ENCODE measurements around the gene SAA4.
A peak's percentile ranks its signal among the peaks of the same experiment; 100 is the strongest.
"Not testable (repeated sequence)": the region's sequence is repeated elsewhere in the genome, so short reads cannot be mapped to it uniquely, and the experiment has no call there.

The SAA4 gene

DNA sequence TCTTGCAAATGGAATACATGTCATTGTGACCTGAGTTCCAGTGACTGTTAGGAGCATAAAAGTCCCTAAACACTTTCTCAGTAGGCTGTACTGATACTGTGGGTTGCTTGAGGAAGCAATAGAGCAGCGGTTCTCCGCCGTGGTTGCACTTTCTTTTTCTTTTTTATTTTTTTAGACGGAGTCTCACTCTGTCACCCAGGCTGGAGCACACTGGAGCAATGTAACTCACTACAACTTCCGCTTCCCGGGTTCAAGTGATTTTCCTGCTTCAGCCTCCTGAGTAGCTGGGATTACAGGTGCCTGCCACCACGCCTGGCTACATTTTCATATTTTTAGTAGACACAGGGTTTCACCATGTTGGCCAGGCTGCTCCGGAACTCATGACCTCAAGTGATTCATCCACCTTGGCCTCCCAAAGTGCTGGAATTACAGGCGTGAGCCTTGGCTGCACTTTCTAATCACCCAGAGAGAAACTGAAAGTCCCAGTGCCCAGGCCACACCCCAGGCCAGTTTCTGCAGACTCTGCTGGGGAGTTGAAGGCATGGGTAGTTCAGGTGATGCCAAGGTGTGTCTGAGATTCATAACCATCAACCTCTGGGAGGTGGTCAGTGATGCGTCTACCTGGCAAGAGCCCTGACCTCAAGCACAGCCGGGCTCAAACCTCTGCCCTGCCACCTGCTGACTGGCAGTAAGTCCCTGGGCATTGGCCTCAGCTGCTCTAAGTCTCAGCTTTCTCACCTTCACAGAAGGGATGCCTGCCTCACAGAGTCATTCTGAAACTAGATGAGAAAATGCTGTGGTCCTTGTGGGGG is 10.0 kb upstream of the SAA4 start:
- peak; percentile 69 for DNase-seq

DNA sequence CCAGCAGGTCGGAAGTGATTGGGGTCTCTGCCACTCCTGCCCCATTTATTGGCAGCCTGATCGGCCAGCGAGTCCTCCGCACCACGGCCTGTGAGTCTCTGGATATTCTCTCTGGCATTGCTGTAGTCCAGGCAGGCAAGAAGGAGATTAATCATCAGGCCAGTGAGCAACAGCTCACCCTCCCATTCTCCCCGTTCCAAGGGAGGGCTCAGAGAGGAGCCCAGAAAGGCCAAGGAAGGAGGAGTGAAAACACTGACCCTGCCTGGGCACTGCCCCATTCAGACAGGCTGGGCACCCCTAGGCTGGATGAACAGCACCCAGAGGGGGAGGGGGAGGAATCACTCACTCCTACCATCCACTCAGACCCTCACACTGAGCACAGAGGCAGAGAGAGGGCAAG is 8.8 kb upstream of the SAA4 start:
- DNase-seq: no peak

DNA sequence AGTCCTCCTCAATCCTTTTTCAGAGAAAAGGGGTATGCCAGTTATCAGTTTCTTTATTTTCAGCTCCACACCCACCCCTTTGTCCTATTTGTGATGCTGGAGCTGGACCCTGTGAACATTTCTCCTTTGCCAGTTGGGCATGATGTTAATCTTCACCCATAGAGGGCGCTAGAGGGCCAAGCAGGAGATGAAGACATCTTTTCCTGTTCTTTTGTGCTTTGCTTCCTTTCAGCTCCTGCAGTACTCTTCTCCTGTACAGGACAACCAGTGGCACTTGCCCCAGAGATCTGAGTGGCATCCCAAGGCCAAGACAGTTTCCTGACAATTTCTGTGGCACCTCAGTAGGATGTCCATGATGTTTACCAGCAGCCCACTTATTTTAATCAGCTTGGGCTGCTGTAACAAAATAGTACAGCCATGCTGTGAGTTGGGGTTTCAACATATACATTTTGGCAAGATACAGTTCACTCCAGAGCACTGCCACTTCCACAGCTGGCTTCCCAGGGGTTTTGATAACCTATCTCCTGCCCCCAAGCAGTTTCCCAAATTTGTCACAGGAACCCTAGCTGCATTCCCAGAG is 7.3 kb upstream of the SAA4 start:
- DNase-seq: peak; percentile 71

DNA sequence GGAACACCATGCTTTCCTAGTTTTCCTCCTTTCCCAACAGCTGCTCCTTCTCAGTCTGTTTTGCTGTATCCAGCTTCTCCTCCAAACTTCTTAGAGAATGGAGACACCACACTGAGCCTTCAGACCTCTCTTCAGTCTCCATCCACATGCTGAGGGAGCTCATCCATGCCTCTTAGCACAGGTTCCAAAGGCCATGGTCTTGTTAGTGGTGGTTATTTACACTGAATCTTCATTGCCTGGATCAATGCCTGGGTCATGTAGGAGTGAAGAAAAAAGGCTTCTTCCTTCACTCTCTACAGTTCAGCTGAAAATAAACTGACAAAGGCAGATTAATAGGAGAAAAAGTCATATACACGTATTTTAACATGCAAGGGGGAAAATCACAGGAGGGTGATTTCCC is 3.1 kb upstream of the SAA4 start:
- DNase-seq: no peak

DNA sequence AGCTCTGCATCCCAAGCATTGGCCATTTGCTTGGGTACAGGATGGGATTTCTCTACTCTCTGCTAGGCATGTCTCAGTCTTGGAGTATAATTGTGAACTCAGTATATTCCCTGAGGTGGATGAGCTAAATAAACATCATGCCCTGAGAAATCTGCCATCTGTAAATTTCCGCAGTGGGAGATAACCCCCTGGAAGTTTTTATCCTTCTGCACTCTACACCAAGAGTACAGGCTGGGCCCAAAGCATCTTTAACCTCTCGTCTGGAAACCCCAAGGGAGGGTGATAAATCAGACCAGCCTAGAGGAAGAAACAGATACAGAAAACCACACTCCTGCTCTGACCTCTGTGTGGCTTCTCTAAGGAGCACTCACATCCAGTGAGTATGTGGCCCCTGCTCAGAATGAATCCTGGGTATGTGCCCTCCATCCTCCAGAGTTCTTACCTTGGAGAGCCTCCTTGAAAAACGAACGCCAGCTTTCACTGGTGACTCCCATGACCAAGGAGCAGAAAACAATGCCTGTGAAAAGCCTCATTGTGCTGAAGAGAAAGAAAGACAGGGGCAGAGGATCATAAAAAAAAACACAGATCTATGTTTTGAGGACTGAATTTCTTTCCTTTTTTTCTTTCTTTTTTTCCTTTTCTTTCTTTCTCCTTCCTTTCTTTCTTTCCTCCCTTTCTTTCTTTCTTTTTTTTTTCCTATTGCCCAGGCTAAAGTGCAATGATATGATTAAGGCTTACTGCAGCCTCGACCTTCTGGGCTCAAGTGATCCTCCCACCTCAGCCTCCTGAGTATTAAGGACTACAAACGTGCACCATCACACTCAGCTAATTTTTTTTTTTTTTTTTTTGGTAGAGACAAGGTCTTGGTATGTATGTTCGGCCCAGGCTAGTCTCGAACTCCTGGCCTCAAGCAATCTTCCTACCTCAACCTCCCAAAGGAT is 938 bp downstream of the SAA4 start:
- no peak for DNase-seq

DNA sequence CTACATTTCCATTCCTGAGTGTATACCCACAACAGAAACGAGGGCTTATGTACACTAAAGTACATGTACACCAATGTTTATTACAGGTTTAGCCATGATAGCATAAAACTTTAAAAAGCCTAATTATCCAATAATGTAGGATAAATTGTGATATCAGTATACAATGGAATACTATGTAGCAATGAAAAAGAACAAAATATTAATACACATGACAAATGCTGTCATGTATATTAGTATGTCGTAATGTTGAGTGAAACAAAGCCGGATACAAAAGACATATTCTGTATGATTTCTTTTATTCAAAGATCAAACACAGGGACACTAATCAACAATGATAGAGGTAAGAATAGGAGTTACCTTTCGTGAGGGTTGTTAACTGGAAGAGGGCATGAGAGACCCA is 2.7 kb downstream of the SAA4 start:
- no peak for DNase-seq

DNA sequence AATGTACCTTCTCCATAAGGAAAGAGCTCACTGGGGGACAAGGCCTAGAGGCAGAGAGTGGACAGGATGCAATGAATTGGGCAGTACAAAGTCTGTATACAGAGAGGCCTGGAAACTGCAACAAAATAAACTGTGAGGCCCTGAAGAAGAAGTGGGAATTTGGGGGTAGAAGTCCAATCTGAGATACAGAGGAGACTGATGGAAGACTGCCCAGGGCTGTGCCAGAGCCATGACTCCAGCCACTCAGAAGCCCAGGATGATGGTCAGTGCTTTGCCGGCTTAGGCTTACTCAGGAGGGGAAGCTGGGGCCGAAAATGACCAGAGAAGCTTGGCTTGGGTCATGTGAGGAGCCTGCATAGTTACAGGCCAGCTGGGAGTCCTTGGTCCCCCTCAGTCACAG is 5.7 kb downstream of the SAA4 start:
- no peak for DNase-seq

DNA sequence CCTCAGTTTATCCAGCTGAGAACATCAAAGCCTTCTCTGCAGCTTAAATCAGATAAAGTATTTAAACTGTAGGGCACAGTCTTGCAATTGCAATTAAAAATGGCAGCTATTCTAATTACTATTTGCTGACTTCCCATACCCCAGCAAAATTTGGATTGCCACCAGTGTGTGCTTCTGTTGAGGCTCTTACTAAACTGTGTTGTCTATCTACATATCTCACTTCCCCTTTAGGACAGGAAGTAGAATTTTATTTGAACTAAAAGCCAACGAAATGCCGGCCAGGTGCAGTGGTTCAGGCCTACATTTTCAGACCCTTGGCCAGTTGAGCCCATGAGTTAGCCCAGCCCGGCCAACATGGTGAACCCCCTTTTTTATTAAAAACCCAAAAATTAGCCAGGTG is 7.1 kb downstream of the SAA4 start:
- DNase-seq: no peak

DNA sequence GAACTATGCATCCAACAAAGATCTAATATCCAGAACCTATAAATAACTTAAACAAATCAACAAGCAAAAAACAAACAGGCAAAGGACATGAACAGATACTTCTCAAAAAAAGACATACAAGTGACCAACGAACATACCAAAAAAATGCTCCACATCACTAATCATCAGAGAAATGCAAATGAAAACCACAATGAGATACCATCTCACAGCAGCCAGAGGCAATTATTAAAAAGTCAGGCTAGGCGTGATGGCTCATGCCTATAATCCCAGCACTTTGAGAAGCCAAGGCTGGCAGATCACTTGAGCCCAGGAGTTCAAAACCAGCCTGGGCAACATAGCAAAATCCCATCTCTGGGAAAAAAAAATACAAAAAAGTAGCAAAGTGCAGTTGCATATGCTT is 10.7 kb downstream of the SAA4 start:
- no peak for DNase-seq

DNA sequence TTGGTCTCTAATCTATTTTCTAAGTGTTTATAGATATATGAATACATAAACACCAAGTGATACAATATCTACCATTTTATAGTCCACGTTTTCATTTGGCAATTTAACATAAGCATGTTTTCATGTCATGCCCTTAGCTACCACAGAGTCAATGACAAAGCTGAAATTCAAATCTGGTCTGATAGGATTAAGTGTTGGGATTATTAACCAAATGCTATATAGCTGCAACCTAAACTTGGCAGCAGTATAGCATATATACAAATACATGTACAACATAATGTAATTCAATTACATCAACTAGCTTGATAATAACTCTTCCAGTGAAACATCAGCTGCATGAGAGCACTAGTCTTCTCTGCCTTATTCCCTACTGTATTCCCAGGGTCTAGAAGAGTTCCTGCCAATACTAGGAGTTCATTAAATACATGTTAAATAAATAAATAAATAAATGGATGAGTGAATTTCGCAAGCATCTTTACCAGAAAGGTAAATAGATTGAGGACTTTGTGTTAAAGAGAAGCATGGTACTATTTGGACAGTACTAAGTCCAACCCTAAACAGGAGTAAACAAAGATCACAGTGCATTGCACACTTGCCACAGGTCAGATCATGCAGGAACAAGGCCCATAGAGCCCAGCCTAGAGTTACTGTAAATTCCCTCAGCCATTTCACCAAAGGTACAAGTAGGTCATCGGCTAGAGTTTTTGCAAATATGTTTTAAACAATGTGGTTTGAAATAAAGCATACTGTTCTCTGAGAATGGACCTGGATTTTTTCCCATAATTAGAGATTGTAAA is 12.8 kb downstream of the SAA4 start:
- no peak for DNase-seq

DNA sequence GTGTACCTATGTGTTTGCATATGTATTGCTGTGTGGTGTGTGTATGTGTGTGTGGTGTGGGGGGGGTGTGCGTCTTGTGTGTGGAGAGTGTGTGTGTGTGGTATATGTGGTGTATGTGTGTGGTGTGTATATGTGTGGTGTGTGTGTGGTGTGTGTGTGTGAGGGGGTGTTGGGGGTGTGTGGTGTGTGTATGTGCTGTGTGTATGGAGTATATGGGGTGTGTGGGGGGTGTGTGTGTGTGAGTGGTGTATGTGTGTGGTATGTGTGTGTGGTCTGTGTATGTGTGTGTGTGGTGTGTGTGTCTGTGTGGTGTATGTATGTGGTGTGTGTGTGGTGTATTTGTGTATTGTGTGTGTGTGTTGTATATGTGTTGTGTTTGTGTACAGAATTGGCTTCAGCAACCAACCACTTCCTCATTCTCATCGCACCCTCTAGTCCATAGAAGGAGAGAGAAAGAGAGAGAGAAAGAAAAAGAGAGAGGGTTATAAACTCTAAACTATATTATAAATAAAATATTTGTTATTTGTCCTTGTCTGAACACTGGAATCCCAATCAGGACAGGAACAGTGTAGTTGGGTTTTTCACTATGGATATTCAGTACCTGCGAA is 13.7 kb downstream of the SAA4 start:
- no peak for DNase-seq

DNA sequence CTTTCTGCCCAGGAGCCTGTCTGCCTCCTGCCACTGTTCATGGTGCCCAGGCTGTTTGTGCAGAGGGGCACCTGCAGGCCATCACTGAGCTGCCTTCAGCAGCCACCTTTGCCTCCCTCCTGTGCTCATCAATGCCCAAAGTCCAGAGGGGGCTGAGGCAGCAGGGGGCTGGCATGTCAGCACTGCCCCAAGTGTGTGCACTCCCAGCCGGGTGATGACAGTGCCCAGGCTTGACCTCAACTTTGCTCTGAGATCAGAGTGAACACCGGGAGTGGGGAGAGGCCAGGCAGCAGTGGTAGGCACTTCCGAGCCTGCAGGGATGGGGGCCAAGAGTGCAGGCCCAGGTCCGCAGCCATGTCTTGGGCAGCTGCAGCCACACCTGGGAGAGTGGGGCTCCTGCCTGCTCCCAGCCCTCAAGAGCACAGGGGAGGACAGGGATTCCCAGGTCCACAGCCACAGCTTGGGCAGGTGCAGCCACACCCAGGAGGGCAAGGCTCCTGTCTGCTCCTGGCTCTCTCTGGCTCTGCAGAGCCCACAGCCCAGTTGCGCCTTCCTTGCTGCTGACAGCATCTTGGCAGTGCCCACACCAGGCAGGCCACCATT is 15.2 kb downstream of the SAA4 start:
- no peak for DNase-seq

DNA sequence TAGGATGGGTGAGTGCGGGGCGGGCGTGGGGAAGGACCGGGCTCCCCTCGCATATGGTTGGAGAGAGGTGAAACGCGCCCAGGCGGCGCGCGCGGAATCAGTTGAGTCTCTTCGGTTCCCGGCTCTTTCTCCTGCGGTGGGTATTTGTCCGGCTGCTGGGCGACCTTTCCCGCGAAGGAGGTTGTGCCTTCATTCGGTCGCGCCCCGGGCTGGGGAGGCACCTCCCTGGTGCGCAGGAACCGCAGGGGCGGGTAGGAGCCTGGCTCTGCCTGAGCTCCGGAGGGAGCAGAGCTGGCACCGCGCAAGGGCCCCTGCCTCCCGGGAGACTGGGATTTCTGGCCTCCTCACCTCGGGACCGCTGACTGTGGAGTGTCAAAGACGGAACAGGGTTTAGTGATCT is 27.5 kb downstream of the SAA4 start:
- no peak for DNase-seq

DNA sequence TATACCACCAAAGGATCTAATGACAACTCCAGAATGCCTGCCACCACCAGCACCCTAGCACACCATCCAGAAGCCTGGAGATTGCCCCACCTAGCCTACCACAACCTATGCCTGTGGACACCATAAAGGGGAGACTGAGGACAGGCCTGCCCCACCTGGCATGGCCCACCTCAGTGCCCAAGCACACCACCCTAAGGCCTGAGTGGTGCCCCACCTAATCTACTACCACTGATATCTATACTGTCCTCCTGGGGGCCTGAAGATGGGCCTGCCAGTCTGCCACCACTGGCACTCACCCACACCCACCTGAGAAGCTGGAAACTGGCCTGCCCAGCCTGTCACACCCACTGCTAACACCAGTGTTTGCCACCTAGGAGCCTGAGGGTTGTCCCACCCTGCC is 31.8 kb downstream of the SAA4 start:
- DNase-seq: no peak

DNA sequence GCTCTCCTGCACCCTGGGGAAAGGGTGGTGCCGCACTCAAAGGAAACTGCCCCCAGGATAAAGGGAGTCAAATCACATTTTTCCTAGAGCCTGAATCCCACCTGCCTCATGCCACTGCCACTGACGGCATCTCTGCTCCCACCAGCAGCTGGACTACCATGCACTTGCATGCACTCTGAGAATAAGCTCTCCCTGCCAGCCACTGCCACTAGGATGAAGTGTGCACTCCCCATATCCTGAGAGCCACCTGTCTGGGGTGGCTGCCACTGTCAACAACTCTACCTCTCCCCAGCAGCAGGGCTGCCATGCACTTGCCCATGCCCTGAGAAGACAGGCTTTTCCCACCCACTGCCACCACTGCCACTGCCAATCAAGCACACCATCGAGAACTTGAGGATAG is 32.4 kb downstream of the SAA4 start:
- no peak for DNase-seq

DNA sequence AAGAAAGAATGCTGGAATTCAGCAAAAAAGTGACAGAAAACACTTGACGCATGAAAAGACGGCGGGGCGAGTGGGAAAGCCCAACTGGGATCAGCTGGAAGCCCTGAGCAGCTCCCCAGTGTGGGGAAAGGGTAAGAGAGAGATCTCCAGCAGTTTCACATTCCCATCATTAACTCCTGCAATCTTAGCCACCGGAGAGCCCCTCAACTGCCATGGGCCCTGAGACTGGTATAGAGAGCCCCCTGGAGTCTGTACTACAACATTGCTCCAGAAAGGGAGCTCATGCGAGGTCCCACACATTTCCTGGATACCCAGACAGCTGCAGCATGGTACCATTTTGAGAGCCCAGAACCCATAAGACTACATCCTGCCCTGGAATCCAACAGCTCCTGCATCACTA is 32.9 kb downstream of the SAA4 start:
- peak; percentile 22 for DNase-seq

DNA sequence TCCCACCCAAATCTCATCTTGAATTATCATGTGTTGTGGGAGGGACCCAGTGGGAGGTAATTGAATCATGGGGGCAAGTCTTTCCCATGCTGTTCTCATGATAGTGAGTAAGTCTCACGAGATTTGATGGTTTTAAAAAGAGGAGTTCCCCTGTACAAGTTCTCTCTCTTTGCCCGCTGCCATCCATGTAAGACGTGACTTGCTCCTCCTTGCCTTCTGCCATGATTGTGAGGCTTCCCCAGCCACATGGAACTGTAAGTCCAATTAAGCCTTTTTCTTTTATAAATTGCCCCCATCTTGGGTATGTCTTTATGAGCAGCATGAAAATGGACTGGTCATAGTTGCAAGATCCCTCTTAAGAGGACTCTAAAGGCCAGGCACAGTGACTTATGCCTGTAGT is 38.9 kb downstream of the SAA4 start:
- not testable (repeated sequence) for DNase-seq

DNA sequence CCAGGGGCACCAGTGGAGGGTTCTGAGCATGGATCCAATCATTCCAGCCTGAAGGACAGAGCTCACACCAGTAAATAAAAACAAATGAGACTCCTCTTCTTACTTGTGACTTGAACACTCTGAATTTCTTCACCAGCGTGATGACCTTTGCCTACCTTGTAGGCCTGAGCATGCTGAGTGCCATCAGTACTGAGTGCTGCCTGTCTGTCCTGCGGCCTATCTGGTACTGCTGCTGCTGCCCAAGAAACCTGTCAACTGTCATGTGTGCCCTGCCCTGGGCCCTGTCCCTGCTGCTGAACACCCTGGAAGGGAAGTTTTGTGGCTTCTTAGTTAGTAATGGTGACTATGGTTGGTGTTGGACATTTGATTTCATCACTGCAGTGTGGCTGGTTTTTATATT is 40.1 kb downstream of the SAA4 start:
- no peak for DNase-seq

DNA sequence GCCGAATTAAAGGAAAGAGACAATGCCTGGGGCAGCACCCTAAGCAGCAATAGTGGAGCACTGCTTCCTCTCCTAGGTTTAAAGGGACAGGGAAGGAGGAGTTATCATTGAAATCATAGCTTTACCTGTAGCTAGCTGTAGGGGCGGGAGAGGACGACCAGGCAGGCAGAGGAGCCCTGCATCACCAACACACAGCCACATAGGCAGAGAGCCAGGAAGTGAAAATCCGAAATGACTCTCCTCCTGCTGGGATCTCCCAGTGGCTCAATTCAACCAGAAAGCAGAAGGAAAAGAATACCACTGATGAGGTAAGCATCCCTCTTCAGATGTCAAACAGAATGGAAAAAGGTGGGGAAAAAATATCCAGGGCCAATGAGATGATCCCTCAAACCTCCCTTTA is 43.6 kb downstream of the SAA4 start:
- peak; percentile 54 for DNase-seq

DNA sequence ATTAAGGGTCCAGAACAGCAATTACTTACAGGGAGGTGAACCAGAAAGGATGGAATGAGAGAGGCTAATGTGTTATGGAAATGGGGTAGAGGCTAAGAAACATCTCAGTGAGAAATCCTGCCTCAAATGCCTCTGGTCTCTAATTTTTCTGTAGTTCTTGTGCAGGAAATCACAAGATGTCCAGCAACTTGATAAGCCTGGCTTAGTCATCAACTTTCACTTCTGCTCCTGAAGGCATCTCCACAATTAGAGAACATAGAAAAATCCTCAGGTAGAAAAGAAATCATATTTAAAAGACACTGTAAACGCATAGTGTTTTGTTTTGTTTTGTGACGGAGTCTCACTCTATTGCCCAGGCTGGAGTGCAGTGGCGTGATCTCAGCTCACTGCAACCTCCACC is 45.2 kb downstream of the SAA4 start:
- DNase-seq: peak; percentile 49

DNA sequence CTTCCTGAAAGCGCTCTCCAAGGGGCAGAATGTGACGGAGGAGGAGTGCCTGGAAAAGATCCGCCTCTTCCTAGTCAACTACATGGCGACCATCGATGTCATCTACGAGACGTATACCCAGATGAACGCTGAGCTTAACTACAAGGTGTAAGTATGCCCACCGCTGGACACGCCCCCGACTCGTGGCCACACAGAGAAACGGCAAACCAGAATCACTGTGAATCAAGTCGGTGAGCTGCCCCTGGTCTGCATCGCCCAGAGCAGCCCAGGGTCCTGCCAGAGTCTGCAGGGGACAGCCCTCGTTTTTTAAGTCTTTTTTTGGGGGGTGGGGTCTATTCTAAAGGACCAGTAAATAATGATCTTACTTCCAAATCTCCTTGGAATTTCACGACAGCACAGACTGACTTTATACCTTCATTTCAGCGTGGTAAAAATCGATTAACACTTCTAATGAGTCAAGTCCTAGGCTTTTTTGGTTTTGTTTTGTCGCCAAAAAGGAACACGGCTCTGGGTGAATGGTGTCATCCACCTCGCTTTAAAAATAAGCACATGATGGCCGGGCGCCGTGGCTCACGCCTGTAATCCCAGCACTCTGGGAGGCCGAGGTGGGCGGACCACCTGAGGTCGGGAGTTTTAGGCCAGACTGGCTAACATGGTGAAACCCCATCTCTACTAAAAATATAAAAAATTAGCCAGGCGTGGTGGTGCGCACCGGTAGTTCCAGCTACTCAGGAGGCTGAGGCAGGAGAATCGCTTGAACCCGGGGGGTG is 46.9 kb downstream of the SAA4 start:
- DNase-seq: not testable (repeated sequence)
